ENCODE results near the gene LZTS2. TPM values are rescaled to one million over a fixed set of nuclear protein-coding genes. Genes with fewer than 3 reads are reported as not detected.

The LZTS2 gene
- polyA plus RNA-seq, 1 of the 3 experiments (the other 2 are of a cell fraction): 50.6 TPM

DNA sequence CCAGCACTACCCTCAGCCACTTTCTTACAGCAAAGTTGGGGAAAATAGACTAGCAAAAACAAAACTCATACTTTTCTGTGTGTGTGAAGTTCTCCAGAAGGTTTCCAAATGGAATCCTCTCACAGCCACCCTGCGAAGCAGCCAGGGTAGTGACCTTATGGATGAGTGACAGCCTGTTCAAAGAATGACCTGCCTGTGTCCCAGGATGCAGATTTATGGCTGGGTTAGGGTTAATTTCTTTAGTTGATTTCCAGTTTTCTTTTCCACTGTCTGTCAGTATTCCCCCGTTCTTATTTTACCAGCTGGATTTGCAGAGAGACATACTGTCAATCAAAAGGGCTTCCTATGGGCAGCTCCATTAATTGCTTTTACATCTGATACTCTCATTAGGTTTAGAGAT, 32.7 kb upstream of the LZTS2 start:
- Histone ChIP-seq H2AFZ (ENCODE audit: low read depth) (no peak overlapping the region), H3K9me2 (no peaks in the 10 kb centered on the region), H3F3A (replicated peaks; ENCODE audit: insufficient read depth) (peaks cover 3% of the 10 kb centered on the region), H3K4me1 (ENCODE audit: control insufficient read depth in 1 of 2, insufficient read depth in 2 of 2, low read depth in 1 of 2, low read length in 1 of 2) (peaks cover 4 to 19% of the 10 kb centered on the region in 2 experiments; a peak in 2 of 4 replicates), H3K27ac (ENCODE audit: low read depth in 2 of 2, low read length in 1 of 2) (no peak overlapping the region), H3K4me2 (no peak overlapping the region), H3K79me2 (ENCODE audit: insufficient read depth) (no peaks in the 10 kb centered on the region), H3K4me3 (ENCODE audit: low read depth in 2 of 2, low read length in 1 of 2) (no peak overlapping the region), H4K20me1 (ENCODE audit: insufficient read depth) (no peaks in the 10 kb centered on the region), H3K36me3 (replicated peaks in 1 of 2; ENCODE audit: control insufficient read depth in 1 of 2, insufficient read depth in 2 of 2, low read length in 1 of 2) (peaks cover 34 to 45% of the 10 kb centered on the region in 2 experiments), H3K27me3 (ENCODE audit: insufficient read depth) (no peaks in the 10 kb centered on the region), H3K9me3 (no peaks in the 10 kb centered on the region), H3K9ac (no peak overlapping the region)
- 90% methylated on average over 2 of the region's 2 CpGs for WGBS (ENCODE audit: low lambda C conversion rate)
- TF ChIP-seq, protein P1, sequence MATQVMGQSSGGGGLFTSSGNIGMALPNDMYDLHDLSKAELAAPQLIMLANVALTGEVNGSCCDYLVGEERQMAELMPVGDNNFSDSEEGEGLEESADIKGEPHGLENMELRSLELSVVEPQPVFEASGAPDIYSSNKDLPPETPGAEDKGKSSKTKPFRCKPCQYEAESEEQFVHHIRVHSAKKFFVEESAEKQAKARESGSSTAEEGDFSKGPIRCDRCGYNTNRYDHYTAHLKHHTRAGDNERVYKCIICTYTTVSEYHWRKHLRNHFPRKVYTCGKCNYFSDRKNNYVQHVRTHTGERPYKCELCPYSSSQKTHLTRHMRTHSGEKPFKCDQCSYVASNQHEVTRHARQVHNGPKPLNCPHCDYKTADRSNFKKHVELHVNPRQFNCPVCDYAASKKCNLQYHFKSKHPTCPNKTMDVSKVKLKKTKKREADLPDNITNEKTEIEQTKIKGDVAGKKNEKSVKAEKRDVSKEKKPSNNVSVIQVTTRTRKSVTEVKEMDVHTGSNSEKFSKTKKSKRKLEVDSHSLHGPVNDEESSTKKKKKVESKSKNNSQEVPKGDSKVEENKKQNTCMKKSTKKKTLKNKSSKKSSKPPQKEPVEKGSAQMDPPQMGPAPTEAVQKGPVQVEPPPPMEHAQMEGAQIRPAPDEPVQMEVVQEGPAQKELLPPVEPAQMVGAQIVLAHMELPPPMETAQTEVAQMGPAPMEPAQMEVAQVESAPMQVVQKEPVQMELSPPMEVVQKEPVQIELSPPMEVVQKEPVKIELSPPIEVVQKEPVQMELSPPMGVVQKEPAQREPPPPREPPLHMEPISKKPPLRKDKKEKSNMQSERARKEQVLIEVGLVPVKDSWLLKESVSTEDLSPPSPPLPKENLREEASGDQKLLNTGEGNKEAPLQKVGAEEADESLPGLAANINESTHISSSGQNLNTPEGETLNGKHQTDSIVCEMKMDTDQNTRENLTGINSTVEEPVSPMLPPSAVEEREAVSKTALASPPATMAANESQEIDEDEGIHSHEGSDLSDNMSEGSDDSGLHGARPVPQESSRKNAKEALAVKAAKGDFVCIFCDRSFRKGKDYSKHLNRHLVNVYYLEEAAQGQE (IDR thresholded peaks at IDR 0.05; ENCODE audit: low read depth, low read length): no peak
- no peak for TF ChIP-seq FOSL2 (IDR thresholded peaks at IDR 0.05; ENCODE audit: borderline replicate concordance, low read depth)
- no peak for TF ChIP-seq GABPA (IDR thresholded peaks at IDR 0.05; ENCODE audit: low read depth)
- TF ChIP-seq, protein P2, sequence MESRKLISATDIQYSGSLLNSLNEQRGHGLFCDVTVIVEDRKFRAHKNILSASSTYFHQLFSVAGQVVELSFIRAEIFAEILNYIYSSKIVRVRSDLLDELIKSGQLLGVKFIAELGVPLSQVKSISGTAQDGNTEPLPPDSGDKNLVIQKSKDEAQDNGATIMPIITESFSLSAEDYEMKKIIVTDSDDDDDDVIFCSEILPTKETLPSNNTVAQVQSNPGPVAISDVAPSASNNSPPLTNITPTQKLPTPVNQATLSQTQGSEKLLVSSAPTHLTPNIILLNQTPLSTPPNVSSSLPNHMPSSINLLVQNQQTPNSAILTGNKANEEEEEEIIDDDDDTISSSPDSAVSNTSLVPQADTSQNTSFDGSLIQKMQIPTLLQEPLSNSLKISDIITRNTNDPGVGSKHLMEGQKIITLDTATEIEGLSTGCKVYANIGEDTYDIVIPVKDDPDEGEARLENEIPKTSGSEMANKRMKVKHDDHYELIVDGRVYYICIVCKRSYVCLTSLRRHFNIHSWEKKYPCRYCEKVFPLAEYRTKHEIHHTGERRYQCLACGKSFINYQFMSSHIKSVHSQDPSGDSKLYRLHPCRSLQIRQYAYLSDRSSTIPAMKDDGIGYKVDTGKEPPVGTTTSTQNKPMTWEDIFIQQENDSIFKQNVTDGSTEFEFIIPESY (IDR thresholded peaks at IDR 0.05; ENCODE audit: borderline replicate concordance, low read depth): no peak
- TF ChIP-seq, protein P3, sequence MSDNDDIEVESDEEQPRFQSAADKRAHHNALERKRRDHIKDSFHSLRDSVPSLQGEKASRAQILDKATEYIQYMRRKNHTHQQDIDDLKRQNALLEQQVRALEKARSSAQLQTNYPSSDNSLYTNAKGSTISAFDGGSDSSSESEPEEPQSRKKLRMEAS (IDR thresholded peaks at IDR 0.05; ENCODE audit: low read depth): no peak
- no peak for TF ChIP-seq ELF1 (IDR thresholded peaks at IDR 0.05)
- TF ChIP-seq TCF12 (IDR thresholded peaks at IDR 0.05): no peak
- no peak for TF ChIP-seq YY1 (IDR thresholded peaks at IDR 0.05; ENCODE audit: low read depth)
- no peak for TF ChIP-seq NFIC (IDR thresholded peaks at IDR 0.05; ENCODE audit: borderline replicate concordance)
- TF ChIP-seq RXRA (IDR thresholded peaks at IDR 0.05; ENCODE audit: borderline replicate concordance, low read depth): no peak
- no peak for TF ChIP-seq GATA2 (CRISPR knock-in tag; IDR thresholded peaks at IDR 0.05)
- no peak for TF ChIP-seq USF1 (IDR thresholded peaks at IDR 0.05; ENCODE audit: borderline replicate concordance, low read depth)
- no peak for DNase-seq
- ChIA-PET POLR2A (interaction anchor here (1.3 kb wide), 1 partner anchor 54 kb away, joined by 3 read pairs; no protein-coding TSS in a partner anchor), CTCF (interaction anchor here (0.7 to 3.4 kb wide), 6 partner anchors 21 to 405 kb away, joined by 3 to 18 read pairs (median 7); no protein-coding TSS in a partner anchor)

All from SK-N-SH (cell line).